Tibial artery (tissue), 4 donors: ENCODE results near the gene IFT43.

Experiments used
- DNase-seq, 2 donors: peaks; one replicate each; pipeline ENCODE4 v3.0.0-alpha.2; 2019
- H3K27ac ChIP-seq, 2 donors: fragments of 200-600 bp; sonication (generic) in 1 of 2; 1 replicate in 1 of 2; 2 replicates in 1 of 2; pipeline ENCODE4 v1.5.1; 2018 to 2019; ENCODE audit warnings: mild to moderate bottlenecking in 1 of 2
- H3K27me3 ChIP-seq, 2 donors: fragments of 200-600 bp; sonication (generic) in 1 of 2; one replicate each; pipeline versions ENCODE4 v1.5.1 to v1.6.0; 2016 to 2019
- H3K36me3 ChIP-seq, 3 donors: fragments of 200-600 bp; sonication (generic) in 2 of 3; one replicate each; pipeline ENCODE4 v1.5.1; 2016 to 2019; ENCODE audit warnings: mild to moderate bottlenecking in 2 of 3
- H3K4me1 ChIP-seq, 4 donors: fragments of 200-600 bp; sonication (generic) in 2 of 4; 1 replicate in 3 of 4; 2 replicates in 1 of 4; pipeline ENCODE4 v1.5.1; 2016 to 2019
- H3K4me3 ChIP-seq, 2 donors: fragments of 200-600 bp; sonication (generic) in 1 of 2; 1 replicate in 1 of 2; 2 replicates in 1 of 2; pipeline ENCODE4 v1.5.1; 2018 to 2019; ENCODE audit warnings: mild to moderate bottlenecking in 2 of 2
- H3K9me3 ChIP-seq, 3 donors: fragments of 200-600 bp; sonication (generic) in 1 of 3; one replicate each; pipeline ENCODE4 v1.5.1; 2016 to 2019
- intact Hi-C: fragments of 100-400 bp; cut with DNase I; formaldehyde crosslinking; loops from one replicate; pipeline ENCODE4 v1.15.0; 2023; ENCODE audit warnings: low total_unique reads
- TF ChIP-seq, protein P1 (sequence below), 2 experiments: fragments of 200-600 bp in 1 of 2; fragments of 450-650 bp in 1 of 2; IDR thresholded peaks; one replicate each; pipeline ENCODE4 v1.5.1; 2017 to 2019; ENCODE audit warnings: antibody characterized with exemption in 2 of 2, mild to moderate bottlenecking in 1 of 2, moderate library complexity in 1 of 2

Gene IFT43

DNA sequence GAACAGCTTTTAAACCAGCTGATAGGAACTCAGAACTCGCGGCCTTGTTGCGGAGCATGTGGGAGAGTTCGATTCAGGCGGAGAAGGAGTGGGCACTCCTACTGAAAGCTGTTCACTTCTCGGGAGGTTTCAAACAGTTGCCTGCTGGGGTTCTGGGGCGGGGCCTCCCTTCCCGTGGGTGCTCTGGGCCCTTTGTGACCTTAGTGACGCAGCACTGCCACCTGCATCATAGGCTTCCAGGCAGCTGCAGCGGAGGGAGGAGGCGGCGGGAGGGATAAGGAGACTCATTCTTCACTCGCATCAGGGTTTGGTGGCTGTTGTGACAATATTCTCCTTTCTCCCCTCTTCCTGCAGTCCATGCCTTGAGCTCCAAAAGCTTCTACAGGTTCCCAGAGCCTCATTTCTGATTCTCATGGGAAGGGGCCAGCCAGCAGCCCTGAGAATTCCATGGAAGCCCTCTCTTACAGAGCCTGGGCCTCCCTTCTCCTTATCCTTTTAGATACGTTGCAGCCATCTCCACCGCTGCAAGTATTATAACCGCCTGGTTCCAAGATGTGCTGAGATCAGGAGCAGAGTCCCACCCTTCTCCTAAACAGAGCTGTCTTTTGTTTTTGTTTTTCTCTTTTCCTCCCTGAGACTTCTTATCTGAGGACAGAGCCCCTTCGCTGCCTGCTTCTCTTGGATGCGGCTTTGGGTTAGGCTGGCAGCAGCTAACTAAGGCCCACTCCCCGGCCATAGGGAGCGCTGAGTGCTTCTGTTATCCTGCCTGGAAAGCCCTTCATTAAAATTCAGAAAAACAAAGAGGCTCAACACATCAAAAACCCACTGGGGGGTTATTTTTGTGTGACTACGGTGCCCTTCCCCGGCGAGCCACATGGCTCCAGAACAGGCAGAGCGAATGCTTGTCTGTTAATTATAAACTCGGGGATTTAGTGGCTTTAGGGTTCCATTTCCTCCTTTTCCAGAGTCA, 98.5 kb downstream of the IFT43 start:
- intact Hi-C loops, result no loop called here
- no peak for DNase-seq
- TF ChIP-seq, protein P1, sequence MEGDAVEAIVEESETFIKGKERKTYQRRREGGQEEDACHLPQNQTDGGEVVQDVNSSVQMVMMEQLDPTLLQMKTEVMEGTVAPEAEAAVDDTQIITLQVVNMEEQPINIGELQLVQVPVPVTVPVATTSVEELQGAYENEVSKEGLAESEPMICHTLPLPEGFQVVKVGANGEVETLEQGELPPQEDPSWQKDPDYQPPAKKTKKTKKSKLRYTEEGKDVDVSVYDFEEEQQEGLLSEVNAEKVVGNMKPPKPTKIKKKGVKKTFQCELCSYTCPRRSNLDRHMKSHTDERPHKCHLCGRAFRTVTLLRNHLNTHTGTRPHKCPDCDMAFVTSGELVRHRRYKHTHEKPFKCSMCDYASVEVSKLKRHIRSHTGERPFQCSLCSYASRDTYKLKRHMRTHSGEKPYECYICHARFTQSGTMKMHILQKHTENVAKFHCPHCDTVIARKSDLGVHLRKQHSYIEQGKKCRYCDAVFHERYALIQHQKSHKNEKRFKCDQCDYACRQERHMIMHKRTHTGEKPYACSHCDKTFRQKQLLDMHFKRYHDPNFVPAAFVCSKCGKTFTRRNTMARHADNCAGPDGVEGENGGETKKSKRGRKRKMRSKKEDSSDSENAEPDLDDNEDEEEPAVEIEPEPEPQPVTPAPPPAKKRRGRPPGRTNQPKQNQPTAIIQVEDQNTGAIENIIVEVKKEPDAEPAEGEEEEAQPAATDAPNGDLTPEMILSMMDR (IDR thresholded peaks at IDR 0.05), result no peak
- no peak overlapping the region for H3K27ac ChIP-seq
- H3K36me3 ChIP-seq, result peaks cover 19 to 47% (median 23%) of the 10 kb centered on the region in 3 donors
- H3K4me3 ChIP-seq, result no peak overlapping the region
- no peaks in the 10 kb centered on the region for H3K9me3 ChIP-seq
- H3K27me3 ChIP-seq, result no peaks in the 10 kb centered on the region
- H3K4me1 ChIP-seq, result no peaks in the 10 kb centered on the region

DNA sequence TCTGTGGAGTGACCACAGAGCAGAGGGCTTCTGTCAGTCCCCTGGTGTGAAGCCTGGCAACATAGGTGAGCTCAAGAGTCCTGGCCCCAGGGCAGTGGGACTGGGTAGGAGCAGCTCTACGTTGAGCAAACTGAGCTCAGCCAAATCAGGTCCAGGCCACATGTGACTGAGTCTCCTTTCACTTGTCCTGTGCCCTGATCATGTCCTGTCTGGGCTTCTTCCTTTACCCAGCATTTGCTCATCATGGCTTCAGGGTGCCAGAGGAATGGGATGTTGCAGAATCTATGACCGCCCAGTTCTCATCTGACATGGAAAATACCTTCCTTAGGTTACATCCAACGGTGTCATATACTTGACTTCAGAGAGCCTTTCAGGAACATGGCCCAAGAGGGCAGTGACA, 99.8 kb downstream of the IFT43 start:
- no peak overlapping the region for H3K4me3 ChIP-seq
- TF ChIP-seq, protein P1 (IDR thresholded peaks at IDR 0.05), result no peak
- H3K27me3 ChIP-seq, result no peaks in the 10 kb centered on the region
- intact Hi-C loops, result no loop called here
- H3K9me3 ChIP-seq, result no peaks in the 10 kb centered on the region
- H3K36me3 ChIP-seq, result peaks cover 19 to 43% (median 23%) of the 10 kb centered on the region in 3 donors
- no peak for DNase-seq
- no peak overlapping the region for H3K27ac ChIP-seq
- no peaks in the 10 kb centered on the region for H3K4me1 ChIP-seq

DNA sequence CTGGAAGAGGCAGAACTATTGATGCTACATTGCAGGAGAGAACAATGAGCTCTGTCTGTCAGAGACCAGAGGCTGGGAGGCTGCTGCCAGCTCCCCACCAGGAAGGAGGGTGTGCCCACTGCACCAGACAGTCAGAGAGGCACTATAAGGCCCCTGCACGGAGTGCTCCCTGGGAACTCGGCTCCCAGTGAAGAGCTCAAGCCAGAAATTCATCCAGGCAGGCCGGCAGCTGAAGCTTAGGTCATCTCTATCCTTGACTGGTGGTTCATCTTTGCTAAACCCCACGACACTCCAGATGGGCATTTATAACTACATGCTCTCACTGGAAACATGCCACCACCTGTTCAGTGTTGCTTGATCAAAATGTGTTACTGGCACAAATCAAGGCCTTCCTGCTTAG, 101.1 kb downstream of the IFT43 start:
- intact Hi-C loops, result no loop called here
- Histone ChIP-seq H3K9me3 (no peaks in the 10 kb centered on the region), H3K27ac (no peak overlapping the region), H3K4me1 (peaks cover 0 to 5% (median 0%) of the 10 kb centered on the region in 4 donors), H3K4me3 (no peak overlapping the region), H3K27me3 (no peaks in the 10 kb centered on the region), H3K36me3 (peaks cover 19 to 39% (median 23%) of the 10 kb centered on the region in 3 donors)
- TF ChIP-seq, protein P1 (IDR thresholded peaks at IDR 0.05), result no peak
- DNase-seq, result no peak

- TF ChIP-seq, protein P1 (IDR thresholded peaks at IDR 0.05), result no peak
- Histone ChIP-seq H3K27me3 (no peaks in the 10 kb centered on the region), H3K27ac (no peak overlapping the region), H3K9me3 (no peaks in the 10 kb centered on the region), H3K4me1 (peaks cover 0 to 5% (median 0%) of the 10 kb centered on the region in 4 donors), H3K4me3 (no peak overlapping the region), H3K36me3 (peaks cover 8 to 22% (median 9%) of the 10 kb centered on the region in 3 donors)
- DNase-seq, result no peak
- intact Hi-C loops, result no loop called here
Measured at GRCh38 chr14:76088326-76088725, 102.8 kb downstream of the IFT43 start.

DNA sequence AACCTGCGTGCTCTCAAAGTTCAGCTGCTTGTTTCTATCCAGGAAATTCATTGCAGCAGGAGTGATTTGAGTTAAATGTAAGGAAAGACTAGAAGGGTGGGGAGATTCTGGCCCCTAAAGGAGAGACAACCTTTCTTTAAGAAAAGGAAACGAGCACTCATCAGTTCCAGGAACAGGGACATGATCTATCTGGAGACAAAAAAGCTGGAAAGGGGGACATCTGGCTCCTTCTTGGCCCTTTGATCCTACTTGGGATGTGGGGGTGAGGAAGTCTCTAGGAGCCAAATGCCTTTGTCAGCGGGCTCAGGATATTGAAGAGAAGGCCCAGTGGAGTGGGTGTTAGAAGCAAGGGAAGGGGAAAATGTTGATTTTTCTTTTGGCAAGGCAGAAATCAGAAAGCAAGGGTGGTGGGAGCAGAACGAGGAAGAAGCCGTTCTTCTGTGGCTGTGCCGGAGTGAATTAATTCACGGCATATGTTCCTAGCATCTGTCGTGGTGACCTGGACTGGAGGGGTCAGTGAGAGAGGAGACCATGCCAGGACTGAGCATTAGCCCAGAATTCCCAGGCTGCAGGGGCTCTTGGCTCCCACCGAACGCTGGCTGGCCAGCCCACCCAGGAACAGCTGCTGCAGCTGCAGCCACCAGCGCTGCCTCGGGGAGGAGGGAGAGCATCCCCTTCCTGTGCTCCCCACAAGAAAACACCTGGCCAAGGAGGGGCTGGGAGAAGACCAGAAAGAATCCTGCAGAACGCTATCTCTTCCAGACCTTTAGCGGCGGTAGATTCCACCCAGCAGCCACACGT, 103.4 kb downstream of the IFT43 start:
- Histone ChIP-seq H3K9me3 (no peaks in the 10 kb centered on the region), H3K27ac (no peak overlapping the region), H3K4me1 (peaks cover 0 to 5% (median 0%) of the 10 kb centered on the region in 4 donors), H3K27me3 (no peaks in the 10 kb centered on the region), H3K4me3 (no peak overlapping the region), H3K36me3 (peaks cover 2 to 16% (median 9%) of the 10 kb centered on the region in 3 donors)
- TF ChIP-seq, protein P1 (IDR thresholded peaks at IDR 0.05), result no peak
- intact Hi-C loops, result no loop called here
- no peak for DNase-seq
